Mucosa of stomach (tissue), 1 donor: ENCODE results near the gene PTGES.

Source experiments
- H3K27me3 ChIP-seq: one replicate; pipeline ENCODE4 v1.7.0; 2013; ENCODE audit warnings: mild to moderate bottlenecking, low read length; ENCODE audit not compliant: control insufficient read depth, insufficient read depth
- H3K36me3 ChIP-seq: one replicate; pipeline ENCODE4 v1.7.0; 2013; ENCODE audit warnings: low read length; ENCODE audit not compliant: control insufficient read depth, insufficient read depth
- H3K4me1 ChIP-seq: one replicate; pipeline ENCODE4 v1.7.0; 2013; ENCODE audit warnings: mild to moderate bottlenecking, low read length; ENCODE audit not compliant: control insufficient read depth, insufficient read depth
- H3K4me3 ChIP-seq: one replicate; pipeline ENCODE4 v1.7.0; 2013; ENCODE audit warnings: low read length
- H3K9ac ChIP-seq: one replicate; pipeline ENCODE4 v1.7.0; 2013; ENCODE audit warnings: mild to moderate bottlenecking, low read length, moderate library complexity
- H3K9me3 ChIP-seq: one replicate; pipeline ENCODE4 v1.7.0; 2013; ENCODE audit warnings: mild to moderate bottlenecking, low read length, moderate library complexity; ENCODE audit not compliant: control insufficient read depth
- donor health status: Pancreatic carcinoma.

The PTGES gene

GRCh38 chr9:129704807-129705206 lies 48.0 kb downstream of the PTGES start:
- Histone ChIP-seq H3K4me3 (no peak overlapping the region), H3K27me3 (no peaks in the 10 kb centered on the region), H3K9me3 (no peaks in the 10 kb centered on the region), H3K9ac (no peak overlapping the region), H3K4me1 (peaks cover 21% of the 10 kb centered on the region), H3K36me3 (no peaks in the 10 kb centered on the region)

GRCh38 chr9:129703667-129704355 lies 49.0 kb downstream of the PTGES start:
- Histone ChIP-seq H3K27me3 (no peaks in the 10 kb centered on the region), H3K9me3 (no peaks in the 10 kb centered on the region), H3K4me3 (no peak overlapping the region), H3K4me1 (peaks cover 21% of the 10 kb centered on the region), H3K36me3 (no peaks in the 10 kb centered on the region), H3K9ac (no peak overlapping the region)

GRCh38 chr9:129702589-129703520 lies 50.0 kb downstream of the PTGES start:
- peaks cover 7% of the 10 kb centered on the region for H3K27me3 ChIP-seq
- H3K36me3 ChIP-seq: no peaks in the 10 kb centered on the region
- H3K4me1 ChIP-seq: peaks cover 21% of the 10 kb centered on the region
- H3K9ac ChIP-seq: no peak overlapping the region
- H3K9me3 ChIP-seq: no peaks in the 10 kb centered on the region
- no peak overlapping the region for H3K4me3 ChIP-seq

GRCh38 chr9:129701549-129701948 lies 51.3 kb downstream of the PTGES start:
- no peak overlapping the region for H3K4me3 ChIP-seq
- H3K4me1 ChIP-seq: peaks cover 26% of the 10 kb centered on the region
- H3K9me3 ChIP-seq: no peaks in the 10 kb centered on the region
- H3K27me3 ChIP-seq: peaks cover 20% of the 10 kb centered on the region
- H3K9ac ChIP-seq: no peak overlapping the region
- no peaks in the 10 kb centered on the region for H3K36me3 ChIP-seq

- peaks cover 21% of the 10 kb centered on the region for H3K27me3 ChIP-seq
- H3K4me1 ChIP-seq: peaks cover 26% of the 10 kb centered on the region
- H3K9ac ChIP-seq: no peak overlapping the region
- H3K4me3 ChIP-seq: no peak overlapping the region
- no peaks in the 10 kb centered on the region for H3K36me3 ChIP-seq
- H3K9me3 ChIP-seq: no peaks in the 10 kb centered on the region
Measured at GRCh38 chr9:129701054-129701453, 51.8 kb downstream of the PTGES start.

GRCh38 chr9:129698254-129698757 lies 54.5 kb downstream of the PTGES start:
- H3K4me3 ChIP-seq: no peak overlapping the region

GRCh38 chr9:129697656-129698253 lies 55.1 kb downstream of the PTGES start:
- Histone ChIP-seq H3K4me1 (peaks cover 11% of the 10 kb centered on the region), H3K9me3 (no peaks in the 10 kb centered on the region), H3K36me3 (no peaks in the 10 kb centered on the region), H3K4me3 (no peak overlapping the region), H3K27me3 (peaks cover 21% of the 10 kb centered on the region), H3K9ac (peak overlapping the region; percentile 57)

More at GRCh38 chr9:129698254-129698757, 54.5 kb downstream of the PTGES start:
- H3K9ac ChIP-seq: no peak overlapping the region
- H3K9me3 ChIP-seq: no peaks in the 10 kb centered on the region
- no peaks in the 10 kb centered on the region for H3K36me3 ChIP-seq
- H3K27me3 ChIP-seq: peaks cover 21% of the 10 kb centered on the region
- peaks cover 17% of the 10 kb centered on the region for H3K4me1 ChIP-seq

- no peaks in the 10 kb centered on the region for H3K36me3 ChIP-seq
- peaks cover 21% of the 10 kb centered on the region for H3K27me3 ChIP-seq
- peak overlapping the region; percentile 14 for H3K4me3 ChIP-seq
- H3K9ac ChIP-seq: peak overlapping the region; percentile 57
- peaks cover 6% of the 10 kb centered on the region for H3K4me1 ChIP-seq
- H3K9me3 ChIP-seq: no peaks in the 10 kb centered on the region
Measured at GRCh38 chr9:129696944-129697655, 55.7 kb downstream of the PTGES start.

GRCh38 chr9:129695870-129696269 lies 57.0 kb downstream of the PTGES start:
- Histone ChIP-seq H3K4me1 (peaks cover 6% of the 10 kb centered on the region), H3K9me3 (no peaks in the 10 kb centered on the region), H3K36me3 (no peaks in the 10 kb centered on the region), H3K4me3 (no peak overlapping the region), H3K27me3 (peaks cover 21% of the 10 kb centered on the region), H3K9ac (no peak overlapping the region)

- H3K27me3 ChIP-seq: peaks cover 21% of the 10 kb centered on the region
- peaks cover 6% of the 10 kb centered on the region for H3K4me1 ChIP-seq
- no peaks in the 10 kb centered on the region for H3K9me3 ChIP-seq
- H3K4me3 ChIP-seq: no peak overlapping the region
- H3K36me3 ChIP-seq: no peaks in the 10 kb centered on the region
- H3K9ac ChIP-seq: no peak overlapping the region
Measured at GRCh38 chr9:129694243-129694646, 58.6 kb downstream of the PTGES start.

GRCh38 chr9:129693741-129694140 lies 59.1 kb downstream of the PTGES start:
- Histone ChIP-seq H3K36me3 (no peaks in the 10 kb centered on the region), H3K27me3 (peaks cover 21% of the 10 kb centered on the region), H3K4me3 (no peak overlapping the region), H3K9ac (no peak overlapping the region), H3K4me1 (peaks cover 6% of the 10 kb centered on the region), H3K9me3 (no peaks in the 10 kb centered on the region)
